Osteocyte (in vitro differentiated cells): ENCODE measurements around the gene TERB1. TPM values are rescaled to one million over a fixed set of nuclear protein-coding genes. Genes with fewer than 3 reads are reported as not detected.

ENCODE experiments used
- DNase-seq: peaks from one replicate; pipeline ENCODE4 v3.0.0; 2021; ENCODE audit warnings: mixed read lengths; ENCODE audit not compliant: unreplicated experiment; ENCODE audit errors: extremely low spot score
- H3K27ac Mint-ChIP-seq: one replicate; pipeline ENCODE4 v1.8.0; 2021; ENCODE audit warnings: mild to moderate bottlenecking, mixed read lengths; ENCODE audit not compliant: unreplicated experiment
- H3K27me3 Mint-ChIP-seq: one replicate; pipeline ENCODE4 v1.8.0; 2021; ENCODE audit warnings: mixed read lengths; ENCODE audit not compliant: unreplicated experiment
- H3K36me3 Mint-ChIP-seq: one replicate; pipeline ENCODE4 v1.8.0; 2021; ENCODE audit warnings: mixed read lengths; ENCODE audit not compliant: unreplicated experiment
- H3K4me1 Mint-ChIP-seq: one replicate; pipeline ENCODE4 v1.8.0; 2021; ENCODE audit warnings: mixed read lengths; ENCODE audit not compliant: unreplicated experiment
- H3K4me3 Mint-ChIP-seq: one replicate; pipeline ENCODE4 v1.8.0; 2021; ENCODE audit warnings: mild to moderate bottlenecking, moderate library complexity, mixed read lengths; ENCODE audit not compliant: unreplicated experiment
- H3K9me3 Mint-ChIP-seq: one replicate; pipeline ENCODE4 v1.8.0; 2021; ENCODE audit warnings: mixed read lengths; ENCODE audit not compliant: unreplicated experiment
- total RNA-seq: library from RNA; stranded (reverse); gene quantifications from 2 replicates; pipeline ENCODE4 v1.2.1, GENCODE V29; 2021
- TF ChIP-seq, protein P1 (sequence below): fragments of 200-600 bp; sonication (generic); IDR thresholded peaks from 2 replicates; pipeline ENCODE4 v1.5.0; 2021; ENCODE audit warnings: antibody characterized with exemption, mild to moderate bottlenecking, moderate library complexity

TERB1 gene
- total RNA-seq, 1 donor from 2014 or later, result 0.43 TPM

DNA sequence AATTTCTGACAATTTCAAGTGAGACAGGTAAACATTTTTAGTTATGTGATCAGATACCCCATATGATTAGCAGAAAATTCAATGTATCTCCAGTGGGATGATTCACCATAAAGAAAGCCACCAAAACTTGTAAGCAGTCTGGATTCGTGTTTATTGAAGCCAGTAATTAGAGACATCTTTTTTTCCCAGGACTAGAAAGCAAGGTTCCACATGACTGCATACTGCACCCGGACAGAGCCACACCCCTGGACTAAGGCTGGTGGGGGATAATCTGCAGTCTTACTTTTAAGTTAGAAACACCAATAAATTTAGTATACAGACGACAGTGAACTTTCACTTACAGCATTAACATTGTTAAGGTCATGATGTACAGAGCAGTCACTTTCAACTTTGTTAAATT lies 80.6 kb downstream of the TERB1 start:
- Mint-ChIP-seq H3K27ac (no peak overlapping the region), H3K4me3 (no peak overlapping the region), H3K27me3 (no peaks in the 10 kb centered on the region), H3K36me3 (peaks cover 48% of the 10 kb centered on the region), H3K4me1 (peaks cover 3% of the 10 kb centered on the region), H3K9me3 (no peaks in the 10 kb centered on the region)
- TF ChIP-seq, protein P1, sequence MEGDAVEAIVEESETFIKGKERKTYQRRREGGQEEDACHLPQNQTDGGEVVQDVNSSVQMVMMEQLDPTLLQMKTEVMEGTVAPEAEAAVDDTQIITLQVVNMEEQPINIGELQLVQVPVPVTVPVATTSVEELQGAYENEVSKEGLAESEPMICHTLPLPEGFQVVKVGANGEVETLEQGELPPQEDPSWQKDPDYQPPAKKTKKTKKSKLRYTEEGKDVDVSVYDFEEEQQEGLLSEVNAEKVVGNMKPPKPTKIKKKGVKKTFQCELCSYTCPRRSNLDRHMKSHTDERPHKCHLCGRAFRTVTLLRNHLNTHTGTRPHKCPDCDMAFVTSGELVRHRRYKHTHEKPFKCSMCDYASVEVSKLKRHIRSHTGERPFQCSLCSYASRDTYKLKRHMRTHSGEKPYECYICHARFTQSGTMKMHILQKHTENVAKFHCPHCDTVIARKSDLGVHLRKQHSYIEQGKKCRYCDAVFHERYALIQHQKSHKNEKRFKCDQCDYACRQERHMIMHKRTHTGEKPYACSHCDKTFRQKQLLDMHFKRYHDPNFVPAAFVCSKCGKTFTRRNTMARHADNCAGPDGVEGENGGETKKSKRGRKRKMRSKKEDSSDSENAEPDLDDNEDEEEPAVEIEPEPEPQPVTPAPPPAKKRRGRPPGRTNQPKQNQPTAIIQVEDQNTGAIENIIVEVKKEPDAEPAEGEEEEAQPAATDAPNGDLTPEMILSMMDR, result no peak
- DNase-seq, result no peak

DNA sequence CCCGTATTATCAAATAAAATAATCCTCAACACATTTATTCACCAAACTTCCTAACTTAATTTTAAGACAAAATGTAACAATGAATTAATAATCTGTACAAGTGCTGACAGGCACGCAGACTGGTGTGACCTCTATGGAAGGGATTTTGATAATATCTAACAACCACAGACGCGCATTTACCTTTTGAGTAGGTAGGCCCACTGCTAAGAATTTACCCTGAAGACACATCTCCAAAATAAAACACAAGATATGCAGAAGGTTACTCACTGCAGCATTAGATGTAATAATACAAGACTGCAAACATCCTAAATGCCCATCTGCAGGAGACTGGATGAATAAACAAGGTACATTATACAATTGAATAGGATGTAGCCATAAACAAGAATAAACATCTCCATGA lies 82.1 kb downstream of the TERB1 start:
- no peak overlapping the region for H3K4me3 Mint-ChIP-seq
- TF ChIP-seq, protein P1, result no peak
- peaks cover 40% of the 10 kb centered on the region for H3K36me3 Mint-ChIP-seq
- no peak for DNase-seq
- no peaks in the 10 kb centered on the region for H3K9me3 Mint-ChIP-seq
- peaks cover 7% of the 10 kb centered on the region for H3K4me1 Mint-ChIP-seq
- no peaks in the 10 kb centered on the region for H3K27me3 Mint-ChIP-seq
- H3K27ac Mint-ChIP-seq, result no peak overlapping the region

DNA sequence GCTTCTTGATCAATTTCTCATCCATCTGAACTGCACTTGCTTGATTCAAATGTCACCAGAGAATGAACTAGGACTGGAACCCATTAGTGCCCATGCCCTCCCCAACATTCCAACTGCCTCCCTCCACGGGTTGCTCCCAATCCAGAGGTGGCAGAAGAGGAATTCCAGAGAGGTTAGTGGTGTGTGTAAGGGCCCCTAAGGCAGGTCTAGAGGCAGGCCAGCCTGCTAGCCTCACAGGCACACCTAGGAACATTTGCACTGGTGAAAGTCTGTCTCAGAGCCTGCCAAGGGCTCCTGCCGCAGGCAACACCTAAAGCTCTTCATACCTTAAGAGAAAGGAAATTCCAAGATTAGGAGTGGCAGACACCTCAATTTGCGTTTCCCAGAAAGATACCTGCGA lies 83.6 kb downstream of the TERB1 start:
- Mint-ChIP-seq H3K36me3 (peaks cover 26% of the 10 kb centered on the region), H3K27me3 (no peaks in the 10 kb centered on the region), H3K9me3 (no peaks in the 10 kb centered on the region), H3K27ac (no peak overlapping the region), H3K4me1 (peaks cover 7% of the 10 kb centered on the region), H3K4me3 (no peak overlapping the region)
- TF ChIP-seq, protein P1, result no peak
- DNase-seq, result no peak

DNA sequence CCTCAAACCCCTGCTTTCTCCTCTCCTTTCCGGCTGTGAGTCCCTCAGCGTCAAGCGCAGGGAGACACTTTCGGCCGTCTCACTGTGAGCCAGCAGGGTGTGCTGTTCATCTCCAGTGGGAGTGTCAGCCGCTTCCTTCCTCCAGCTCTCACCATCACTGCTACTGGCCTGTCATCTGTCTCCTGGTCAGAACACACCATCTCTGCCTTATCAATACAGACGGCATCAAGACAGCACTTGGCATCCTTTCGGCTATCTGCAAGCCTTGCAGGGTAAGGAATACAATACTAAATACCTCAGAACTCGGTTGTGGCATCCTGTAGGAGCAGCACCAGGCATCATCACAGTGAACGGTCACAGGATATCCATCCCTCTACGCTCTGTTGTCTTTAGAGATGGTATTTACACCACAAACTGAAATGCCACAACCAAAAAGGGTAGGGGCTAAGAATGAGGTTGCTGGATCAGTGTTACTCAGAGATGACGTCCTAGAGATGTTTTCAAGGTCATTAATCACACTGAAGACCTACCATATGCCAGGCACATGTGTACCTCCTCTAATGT lies 84.2 kb downstream of the TERB1 start:
- TF ChIP-seq, protein P1, result peak; percentile 43
- no peaks in the 10 kb centered on the region for H3K9me3 Mint-ChIP-seq
- H3K27me3 Mint-ChIP-seq, result no peaks in the 10 kb centered on the region
- H3K27ac Mint-ChIP-seq, result no peak overlapping the region
- peaks cover 7% of the 10 kb centered on the region for H3K4me1 Mint-ChIP-seq
- H3K36me3 Mint-ChIP-seq, result peaks cover 20% of the 10 kb centered on the region
- no peak overlapping the region for H3K4me3 Mint-ChIP-seq
- no peak for DNase-seq

DNA sequence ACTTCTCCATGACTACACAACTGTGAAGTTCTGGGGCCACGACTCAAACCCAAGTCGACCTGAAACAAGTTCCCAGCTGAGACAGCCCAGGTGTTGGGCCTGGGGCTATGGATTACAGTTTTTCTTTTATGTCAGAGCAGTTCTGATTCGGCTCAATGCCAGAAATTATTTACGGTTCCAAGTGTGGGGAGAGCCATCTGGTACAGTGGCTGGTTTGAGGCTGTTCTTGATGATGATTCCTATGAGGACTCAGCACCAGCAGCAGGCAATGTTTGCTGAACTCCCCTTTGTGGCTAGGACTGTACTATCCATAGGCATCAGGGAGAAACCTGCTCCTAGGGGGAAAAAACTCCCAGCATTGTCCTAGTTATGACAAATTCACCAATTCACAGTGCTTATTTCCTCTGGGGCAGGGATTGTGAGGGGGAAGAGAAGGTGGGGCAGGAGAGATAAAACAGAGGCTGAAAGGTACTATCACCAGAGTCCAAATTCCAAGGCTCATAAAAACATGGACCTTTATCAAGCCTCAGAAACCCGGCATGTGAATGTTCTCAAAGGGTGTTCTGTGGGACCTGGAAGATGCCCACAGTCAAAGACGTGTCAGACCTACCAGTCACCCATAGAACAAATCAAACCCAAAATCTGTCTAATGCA lies 86.6 kb downstream of the TERB1 start:
- no peak overlapping the region for H3K27ac Mint-ChIP-seq
- TF ChIP-seq, protein P1, result no peak
- H3K4me1 Mint-ChIP-seq, result peaks cover 4% of the 10 kb centered on the region
- peaks cover 8% of the 10 kb centered on the region for H3K36me3 Mint-ChIP-seq
- H3K4me3 Mint-ChIP-seq, result no peak overlapping the region
- H3K27me3 Mint-ChIP-seq, result peaks cover 3% of the 10 kb centered on the region
- no peaks in the 10 kb centered on the region for H3K9me3 Mint-ChIP-seq
- no peak for DNase-seq
